Measurements from ENCODE around the gene CXXC5.

Gene CXXC5

GRCh38 chr5:139694556-139695177 is 46.5 kb downstream of the CXXC5 start:
- DNase-seq (ENCODE audit: low read depth) = peak; percentile 78

- DNase-seq (ENCODE audit: low read depth) = no peak
Measured at GRCh38 chr5:139695178-139695573, 47.0 kb downstream of the CXXC5 start.

- DNase-seq (ENCODE audit: low read depth) = no peak
Measured at GRCh38 chr5:139696167-139696893, 48.2 kb downstream of the CXXC5 start.

GRCh38 chr5:139696894-139697658 is 48.9 kb downstream of the CXXC5 start:
- DNase-seq (ENCODE audit: low read depth) = peak; percentile 97

GRCh38 chr5:139698490-139699146 is 50.5 kb downstream of the CXXC5 start:
- peak; percentile 85 for DNase-seq (ENCODE audit: low read depth)

GRCh38 chr5:139699351-139699750 is 51.2 kb downstream of the CXXC5 start:
- no peak for DNase-seq (ENCODE audit: low read depth)

- DNase-seq (ENCODE audit: low read depth) = no peak
Measured at GRCh38 chr5:139700711-139701055, 52.5 kb downstream of the CXXC5 start.

GRCh38 chr5:139701056-139701741 is 53.0 kb downstream of the CXXC5 start:
- DNase-seq (ENCODE audit: low read depth) = no peak

GRCh38 chr5:139702548-139702947 is 54.4 kb downstream of the CXXC5 start:
- no peak for DNase-seq (ENCODE audit: low read depth)

GRCh38 chr5:139704748-139705147 is 56.6 kb downstream of the CXXC5 start:
- DNase-seq (ENCODE audit: low read depth) = no peak

- DNase-seq (ENCODE audit: low read depth) = no peak
Measured at GRCh38 chr5:139705191-139705590, 57.0 kb downstream of the CXXC5 start.

- DNase-seq (ENCODE audit: low read depth) = no peak
Measured at GRCh38 chr5:139705655-139706587, 57.8 kb downstream of the CXXC5 start.

GRCh38 chr5:139707445-139708003 is 59.4 kb downstream of the CXXC5 start:
- no peak for DNase-seq (ENCODE audit: low read depth)

GRCh38 chr5:139708434-139708861 is 60.3 kb downstream of the CXXC5 start:
- no peak for DNase-seq (ENCODE audit: low read depth)

- peak; percentile 90 for DNase-seq (ENCODE audit: low read depth)
Measured at GRCh38 chr5:139708877-139709581, 60.9 kb downstream of the CXXC5 start.

GRCh38 chr5:139709582-139710318 is 61.6 kb downstream of the CXXC5 start:
- no peak for DNase-seq (ENCODE audit: low read depth)

GRCh38 chr5:139710319-139711066 is 62.3 kb downstream of the CXXC5 start:
- peak; percentile 80 for DNase-seq (ENCODE audit: low read depth)
